ENCODE data around the gene CEP164.

CEP164 gene

DNA sequence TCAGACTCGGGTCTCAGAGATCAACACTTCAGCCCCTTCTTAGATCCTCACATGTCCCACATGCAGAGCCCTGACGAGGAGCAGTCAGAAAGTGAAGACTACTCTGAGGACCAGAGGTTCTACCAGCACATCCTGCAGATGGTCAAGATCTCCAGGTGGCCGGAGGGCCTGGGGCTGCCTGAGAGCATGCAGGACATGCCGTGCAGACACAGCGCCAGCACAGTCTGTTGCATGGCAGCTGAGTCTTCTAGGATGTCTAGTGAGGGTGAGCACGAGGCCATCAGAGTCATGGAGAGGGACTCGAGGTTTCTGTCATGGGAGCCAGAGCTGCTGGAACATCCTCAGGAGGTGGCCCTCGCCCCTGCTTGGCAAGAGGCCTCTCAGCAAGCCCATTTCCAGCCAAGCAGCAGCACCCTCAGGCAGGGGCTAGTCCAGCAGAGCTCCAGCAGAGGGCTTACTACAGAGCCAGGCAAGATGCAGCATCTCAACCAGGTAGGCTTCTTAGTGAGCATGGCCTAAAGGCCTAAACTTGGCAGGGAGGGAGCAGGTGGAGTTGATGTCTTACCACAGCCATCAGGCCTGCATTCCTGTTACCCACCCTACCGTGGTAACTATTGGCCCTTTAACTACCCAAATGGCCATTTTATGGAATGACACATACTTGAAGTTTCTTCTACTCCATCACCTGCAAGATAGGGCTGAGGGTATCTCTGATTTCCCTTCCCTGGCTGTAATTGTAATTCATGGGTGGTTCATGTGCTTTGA is 28.7 kb downstream of the CEP164 start:
- no peak for DNase-seq (ENCODE audit: low read depth in 2 of 3, low spot score in 2 of 3)

DNA sequence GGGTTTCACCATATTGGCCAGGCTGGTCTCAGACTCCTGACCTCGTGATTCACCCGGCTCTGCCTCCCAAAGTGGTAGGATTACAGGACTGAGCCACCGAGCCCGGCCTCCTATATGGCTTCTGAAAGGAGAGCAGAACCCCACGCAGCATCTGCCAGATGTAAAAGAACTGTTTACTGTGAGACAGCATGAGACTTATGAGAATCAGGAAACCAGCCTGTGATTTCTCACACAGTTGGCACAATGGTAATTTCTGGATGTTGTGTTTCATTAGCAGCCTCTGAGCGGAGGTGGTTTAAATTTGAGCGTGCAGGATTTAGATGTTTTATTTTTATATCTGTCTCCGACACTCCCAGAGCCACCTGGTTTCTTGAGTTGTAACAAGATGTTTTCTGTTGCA is 33.8 kb downstream of the CEP164 start:
- DNase-seq (ENCODE audit: low read depth in 2 of 3, low spot score in 2 of 3) = no peak

DNA sequence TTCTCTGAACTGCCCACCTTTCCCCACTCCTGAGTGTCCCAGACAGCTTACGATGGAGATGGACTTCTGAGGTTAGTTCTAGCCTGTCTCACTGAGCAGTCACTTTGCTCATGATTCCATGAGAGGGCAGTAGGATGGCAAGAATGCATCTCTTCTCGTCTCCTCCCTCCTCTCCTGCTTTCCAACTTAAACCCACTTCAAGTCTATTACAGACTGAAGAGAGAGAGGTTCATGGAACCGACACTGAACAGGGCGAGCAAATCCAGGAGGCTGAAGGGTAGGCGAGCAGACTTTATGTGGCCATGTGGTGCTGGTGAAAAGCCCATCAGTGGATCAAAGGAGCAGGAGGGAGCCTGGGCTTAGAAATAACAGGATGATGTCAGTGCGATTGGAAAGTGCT is 38.6 kb downstream of the CEP164 start:
- DNase-seq (ENCODE audit: low read depth in 2 of 3, low spot score in 2 of 3) = no peak

DNA sequence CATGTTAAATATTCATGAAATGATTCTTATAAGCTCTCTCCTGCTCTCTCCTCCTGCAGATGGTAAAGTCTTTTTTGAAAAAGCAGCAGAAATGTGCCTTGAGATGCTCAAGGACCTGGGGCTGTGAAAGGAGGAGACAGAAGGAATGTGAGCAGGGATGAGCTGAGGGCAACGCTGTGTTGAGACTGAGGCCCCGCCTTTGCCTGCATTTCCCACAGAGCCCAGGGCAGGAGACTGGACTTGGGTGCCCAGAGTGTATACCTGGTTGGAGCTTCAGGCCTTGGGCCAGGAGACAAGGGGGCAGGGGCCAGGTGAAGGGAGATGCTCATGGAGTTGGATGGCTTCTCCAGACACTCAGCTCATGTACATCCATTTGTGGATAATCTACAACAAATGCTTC is 39.2 kb downstream of the CEP164 start:
- DNase-seq (ENCODE audit: low read depth in 2 of 3, low spot score in 2 of 3) = no peak

DNA sequence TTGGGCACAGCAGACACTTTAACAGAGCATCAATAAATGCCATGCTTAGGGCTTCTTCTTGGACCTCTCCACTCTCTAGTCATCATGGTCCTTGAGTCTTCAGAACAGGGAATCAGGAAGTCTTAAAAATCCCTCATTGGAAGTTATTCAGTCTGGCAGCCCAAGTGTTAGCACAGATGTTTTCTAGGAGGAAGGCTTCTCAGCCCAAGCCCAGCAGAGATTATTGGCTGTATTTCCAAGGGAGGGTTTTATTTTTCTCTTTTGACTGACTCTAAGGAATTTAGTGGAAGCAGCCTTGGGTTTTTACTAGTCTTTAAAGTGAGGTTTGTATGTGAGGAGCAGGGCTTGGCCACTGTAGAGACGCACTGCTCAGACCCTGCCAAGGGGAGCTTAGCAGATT is 41.9 kb downstream of the CEP164 start:
- DNase-seq (ENCODE audit: low read depth in 2 of 3, low spot score in 2 of 3) = no peak

DNA sequence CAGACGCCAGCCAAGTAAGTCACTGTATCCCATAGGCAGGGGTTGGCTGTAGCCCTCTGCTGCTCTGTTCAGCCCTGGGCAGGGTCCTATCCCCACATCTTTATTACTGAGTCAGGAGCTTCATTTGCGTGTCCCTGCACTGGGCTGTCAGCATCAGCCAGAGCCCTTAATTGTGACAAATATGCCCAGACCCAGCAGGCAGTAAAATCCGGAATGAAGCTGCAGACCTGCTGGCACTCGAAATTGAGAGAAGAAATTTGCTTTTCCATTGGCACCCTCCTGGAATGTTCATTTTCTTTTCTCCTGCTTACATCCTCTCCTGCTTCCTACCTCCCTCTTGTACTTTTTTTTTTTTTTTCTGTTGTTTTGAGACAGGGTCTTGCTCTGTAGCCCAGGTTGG is 43.8 kb downstream of the CEP164 start:
- no peak for DNase-seq (ENCODE audit: low read depth in 2 of 3, low spot score in 2 of 3)

DNA sequence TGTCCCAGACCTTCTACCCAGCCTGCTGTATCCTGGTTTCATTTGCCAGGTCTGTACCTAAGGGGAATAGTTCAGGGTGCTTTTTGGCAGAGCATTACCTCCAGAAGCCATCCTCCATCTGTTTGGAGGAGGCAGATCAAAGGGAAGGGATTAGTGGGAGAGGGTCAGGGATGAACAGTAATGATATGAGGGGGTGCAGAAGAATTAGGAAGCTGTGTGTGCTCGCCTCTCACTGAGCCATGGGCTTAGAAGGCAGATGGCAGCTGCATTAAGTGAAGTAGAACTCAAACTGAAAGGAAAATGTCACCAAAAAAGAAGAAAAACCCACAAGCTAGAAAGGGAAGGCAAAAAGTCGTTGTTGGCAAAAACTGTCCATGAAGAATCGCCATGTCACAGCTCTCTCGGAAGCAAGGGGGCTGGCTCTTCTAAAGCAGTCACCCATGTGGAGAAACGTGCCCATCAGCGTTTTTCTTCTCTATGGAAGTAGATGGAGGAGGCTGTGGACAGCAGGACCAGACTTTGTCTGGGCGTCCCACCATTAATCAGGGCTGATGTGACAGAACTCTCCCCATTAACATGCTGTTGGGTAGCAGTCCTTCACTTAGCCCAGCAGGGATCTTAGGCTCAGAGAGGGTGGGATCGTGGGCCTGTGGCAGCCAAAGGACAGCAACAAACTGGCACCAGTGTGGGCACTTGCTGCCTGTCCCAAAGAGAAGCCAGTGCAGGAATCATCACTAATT is 46.8 kb downstream of the CEP164 start:
- no peak for DNase-seq (ENCODE audit: low read depth in 2 of 3, low spot score in 2 of 3)

DNA sequence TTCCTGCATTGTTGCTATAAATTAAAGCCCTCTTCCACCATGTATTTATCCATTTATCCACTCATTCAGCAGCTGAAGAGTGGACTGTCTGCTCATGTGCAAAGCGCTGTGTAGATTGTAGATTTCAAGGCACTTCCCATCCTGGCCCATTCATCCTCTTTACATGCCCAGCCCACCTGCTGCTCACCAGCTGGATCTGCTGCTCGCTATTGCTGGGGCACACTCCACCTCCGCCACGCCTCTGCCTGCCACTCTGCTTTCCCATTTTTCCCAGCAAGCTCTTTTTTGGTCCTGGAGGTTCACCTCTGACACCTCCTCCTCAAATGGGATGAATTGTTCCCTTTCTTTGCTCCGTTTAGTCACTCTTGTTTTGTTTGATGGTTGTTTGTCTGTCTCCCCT is 48.3 kb downstream of the CEP164 start:
- DNase-seq (ENCODE audit: low read depth in 2 of 3, low spot score in 2 of 3) = no peak

DNA sequence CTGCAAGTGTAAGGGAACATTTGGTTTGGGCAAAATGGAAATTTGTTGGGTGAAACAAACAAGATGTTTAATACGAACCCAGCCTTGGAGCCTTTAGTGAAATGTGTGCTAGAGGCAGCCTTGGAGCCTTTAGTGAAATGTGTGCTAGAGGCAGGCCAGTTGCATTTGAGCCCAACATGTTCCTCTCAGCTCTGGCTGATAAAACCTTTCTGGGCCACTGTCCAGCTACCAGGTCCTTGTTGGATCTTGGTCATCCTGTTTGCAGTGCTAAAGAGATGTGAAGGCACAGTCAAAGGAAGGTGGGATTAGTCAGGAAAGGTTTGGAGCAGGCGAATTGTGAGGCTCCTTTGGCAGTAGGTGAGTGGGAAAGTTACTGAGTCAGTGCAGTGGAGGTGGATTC is 48.9 kb downstream of the CEP164 start:
- DNase-seq (ENCODE audit: low read depth in 2 of 3, low spot score in 2 of 3) = no peak

DNA sequence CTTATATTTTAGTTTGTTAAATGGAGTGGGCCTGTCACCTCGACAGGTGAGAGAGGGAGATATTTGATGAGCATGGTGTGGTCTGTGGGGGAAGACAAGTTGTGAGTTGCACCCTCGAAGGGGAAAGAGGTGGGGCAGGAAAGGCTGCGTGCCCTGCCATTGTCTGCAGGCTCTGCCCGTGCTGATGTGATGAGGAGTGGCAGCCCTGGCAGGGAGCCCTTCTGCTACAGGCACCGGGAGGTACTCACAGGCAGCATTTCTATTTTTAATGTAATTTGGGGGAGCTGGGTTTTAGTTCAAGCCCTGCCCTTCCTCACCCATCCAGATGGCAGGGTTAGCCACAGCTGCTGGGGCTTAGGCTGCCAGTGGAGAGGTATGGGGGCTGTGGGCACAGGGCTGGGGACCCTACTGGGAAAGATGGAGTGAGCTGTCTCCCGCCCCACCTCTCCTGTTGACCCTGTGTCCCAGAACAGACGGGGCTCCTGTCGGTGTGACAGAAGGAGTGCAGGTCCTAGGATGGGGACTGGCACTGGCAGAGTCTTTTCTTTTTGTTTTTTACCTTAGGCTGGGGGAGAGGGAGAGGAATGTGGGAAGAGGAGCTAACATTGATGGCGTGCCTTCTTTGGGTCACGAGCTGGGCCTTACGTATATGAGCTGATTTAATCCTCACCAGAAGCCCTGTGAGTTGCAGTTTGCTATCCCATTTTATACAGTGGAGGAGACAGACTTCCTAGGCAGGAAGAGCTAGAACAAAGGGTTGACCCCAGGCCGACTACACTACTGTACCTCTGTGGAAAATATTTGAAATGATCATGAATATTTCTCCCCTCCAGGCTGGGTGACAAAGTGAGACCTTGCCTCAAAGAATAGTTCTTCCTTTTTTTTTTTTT is 51.6 kb downstream of the CEP164 start:
- DNase-seq (ENCODE audit: low read depth in 2 of 3, low spot score in 2 of 3) = no peak

DNA sequence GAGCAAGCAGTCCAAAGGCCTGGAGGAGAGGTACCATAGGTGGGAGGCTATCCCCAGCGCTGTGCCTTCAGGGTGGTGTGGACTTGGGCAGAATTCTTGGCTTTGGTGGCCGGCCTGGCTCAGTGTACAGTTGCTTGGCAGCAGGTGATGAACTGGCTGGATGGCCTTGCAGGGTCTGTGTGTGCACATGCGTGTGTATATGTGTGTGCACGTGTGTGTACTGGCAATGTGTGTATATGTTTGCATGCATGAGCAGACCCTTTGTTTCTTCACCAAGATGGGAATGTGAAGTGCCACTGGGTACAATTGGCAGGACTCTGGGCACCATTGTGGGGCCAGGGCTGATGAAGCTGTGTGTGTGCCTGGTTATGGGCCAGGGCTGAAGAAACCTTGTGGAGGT is 53.0 kb downstream of the CEP164 start:
- no peak for DNase-seq (ENCODE audit: low read depth in 2 of 3, low spot score in 2 of 3)

DNA sequence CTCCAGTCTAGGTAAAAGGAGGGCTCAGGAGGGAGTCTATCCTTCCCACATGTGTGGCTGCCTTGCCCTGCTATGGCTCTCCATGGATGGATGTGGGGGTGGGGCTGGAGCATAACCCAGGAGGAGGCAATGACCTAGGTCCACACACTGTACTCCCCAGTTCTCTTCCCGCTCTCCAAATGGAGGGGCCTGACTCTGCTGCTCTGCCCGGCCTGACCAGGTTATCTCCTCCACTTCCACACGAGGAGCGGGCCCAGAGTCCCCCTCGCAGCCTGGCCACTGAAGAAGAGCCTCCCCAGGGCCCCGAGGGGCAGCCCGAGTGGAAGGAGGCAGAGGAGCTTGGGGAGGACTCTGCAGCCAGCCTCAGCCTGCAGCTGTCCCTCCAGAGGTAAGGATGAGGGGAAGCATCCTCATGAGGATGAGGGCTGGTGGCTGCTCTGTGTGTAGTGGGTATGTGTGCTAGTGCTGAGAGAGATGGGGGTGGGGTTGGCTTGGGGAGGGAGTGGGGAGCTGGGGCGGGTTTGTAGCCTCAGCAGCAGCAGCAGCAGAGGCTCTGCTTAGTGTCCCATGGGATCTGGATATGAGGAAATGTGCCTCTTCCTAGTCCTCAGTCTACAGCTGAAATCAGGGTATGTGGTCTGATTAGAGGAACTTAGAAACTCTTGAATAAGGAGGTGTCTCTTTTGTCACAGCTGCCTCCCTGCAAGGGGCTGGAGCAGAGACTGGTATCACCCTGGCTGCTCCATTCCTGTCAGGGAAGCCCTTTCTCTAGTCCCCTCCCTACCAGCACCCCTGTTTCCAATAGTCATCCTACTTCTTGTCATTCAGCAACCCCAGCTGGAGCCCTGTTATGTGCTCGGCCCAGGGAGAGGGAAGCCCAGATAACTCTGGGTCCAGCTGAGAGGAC is 54.1 kb downstream of the CEP164 start:
- no peak for DNase-seq (ENCODE audit: low read depth in 2 of 3, low spot score in 2 of 3)

DNA sequence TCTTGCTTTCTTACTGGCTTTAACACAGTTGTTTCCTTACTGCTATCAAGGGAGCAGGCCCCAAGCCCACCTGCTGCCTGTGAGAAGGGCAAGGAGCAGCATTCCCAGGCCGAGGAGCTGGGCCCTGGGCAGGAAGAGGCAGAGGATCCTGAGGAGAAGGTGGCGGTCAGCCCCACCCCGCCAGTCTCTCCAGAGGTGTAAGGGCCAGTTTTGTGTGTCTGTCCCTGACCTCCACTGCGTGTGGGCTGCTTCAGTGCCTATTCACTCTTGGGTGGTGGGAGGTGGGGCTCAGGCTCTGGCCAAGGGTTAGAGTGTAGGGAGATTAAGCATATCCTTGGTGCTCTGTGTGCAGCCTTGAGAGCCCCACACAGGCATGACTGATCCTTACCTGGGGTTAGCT is 55.1 kb downstream of the CEP164 start:
- DNase-seq (ENCODE audit: low read depth in 2 of 3, low spot score in 2 of 3) = no peak

DNA sequence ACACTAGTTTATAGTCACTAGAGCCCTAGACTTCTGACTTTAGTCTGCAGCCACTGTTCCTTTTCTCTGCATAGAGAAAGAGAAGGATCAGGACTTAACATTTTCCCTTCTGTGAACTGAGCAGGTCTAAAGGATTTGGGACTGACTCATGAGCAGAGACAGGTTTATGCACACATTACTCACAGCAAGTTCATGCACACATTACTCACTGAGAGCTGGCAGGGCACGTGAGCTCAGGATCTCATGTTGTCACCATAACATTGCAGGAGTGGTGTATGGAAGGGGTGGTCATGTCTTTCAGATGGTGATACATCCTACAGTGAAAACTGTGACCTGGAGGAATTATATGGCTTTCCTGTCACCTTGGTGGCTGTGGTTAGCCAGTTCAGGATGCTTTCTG is 56.4 kb downstream of the CEP164 start:
- DNase-seq (ENCODE audit: low read depth in 2 of 3, low spot score in 2 of 3) = no peak

DNA sequence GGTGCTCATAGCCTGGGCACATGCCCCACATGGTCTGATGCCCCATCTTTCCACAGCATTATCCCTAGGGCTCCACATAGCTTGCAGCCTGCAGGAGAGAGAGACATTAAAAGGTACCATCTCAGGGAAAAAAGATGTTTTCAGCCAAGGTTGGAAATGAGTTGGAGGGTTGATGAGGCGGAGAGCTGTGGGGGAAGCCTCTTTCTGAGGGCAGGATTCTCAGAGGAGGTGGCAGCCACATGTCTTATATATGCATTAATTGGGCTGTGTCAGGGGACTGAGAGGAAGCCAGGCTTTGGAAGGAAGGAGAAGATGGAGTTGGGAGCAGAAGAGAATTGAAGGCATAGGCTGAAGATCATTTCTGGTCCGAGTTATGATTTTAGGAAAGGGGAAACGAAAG is 57.8 kb downstream of the CEP164 start:
- no peak for DNase-seq (ENCODE audit: low read depth in 2 of 3, low spot score in 2 of 3)

DNA sequence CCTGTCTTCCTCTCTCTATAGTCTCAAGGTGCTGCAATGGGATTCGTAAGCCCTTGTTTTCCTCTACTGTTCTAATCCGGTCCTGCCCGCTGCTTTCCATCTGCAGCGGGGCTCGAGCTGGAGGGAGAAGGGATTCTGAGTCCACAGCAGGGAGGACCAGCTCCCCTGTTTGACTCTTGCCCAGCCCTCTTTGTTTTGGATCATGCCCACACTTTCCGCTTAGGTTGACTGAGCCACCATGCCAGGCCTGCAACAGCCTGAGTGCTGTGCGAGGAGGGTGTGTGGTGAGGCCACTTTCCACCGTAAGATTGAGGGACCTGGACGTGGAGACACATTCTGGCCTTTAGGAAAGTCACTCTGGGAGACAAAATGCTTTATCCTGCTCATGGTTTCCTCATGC is 58.3 kb downstream of the CEP164 start:
- no peak for DNase-seq (ENCODE audit: low read depth in 2 of 3, low spot score in 2 of 3)

DNA sequence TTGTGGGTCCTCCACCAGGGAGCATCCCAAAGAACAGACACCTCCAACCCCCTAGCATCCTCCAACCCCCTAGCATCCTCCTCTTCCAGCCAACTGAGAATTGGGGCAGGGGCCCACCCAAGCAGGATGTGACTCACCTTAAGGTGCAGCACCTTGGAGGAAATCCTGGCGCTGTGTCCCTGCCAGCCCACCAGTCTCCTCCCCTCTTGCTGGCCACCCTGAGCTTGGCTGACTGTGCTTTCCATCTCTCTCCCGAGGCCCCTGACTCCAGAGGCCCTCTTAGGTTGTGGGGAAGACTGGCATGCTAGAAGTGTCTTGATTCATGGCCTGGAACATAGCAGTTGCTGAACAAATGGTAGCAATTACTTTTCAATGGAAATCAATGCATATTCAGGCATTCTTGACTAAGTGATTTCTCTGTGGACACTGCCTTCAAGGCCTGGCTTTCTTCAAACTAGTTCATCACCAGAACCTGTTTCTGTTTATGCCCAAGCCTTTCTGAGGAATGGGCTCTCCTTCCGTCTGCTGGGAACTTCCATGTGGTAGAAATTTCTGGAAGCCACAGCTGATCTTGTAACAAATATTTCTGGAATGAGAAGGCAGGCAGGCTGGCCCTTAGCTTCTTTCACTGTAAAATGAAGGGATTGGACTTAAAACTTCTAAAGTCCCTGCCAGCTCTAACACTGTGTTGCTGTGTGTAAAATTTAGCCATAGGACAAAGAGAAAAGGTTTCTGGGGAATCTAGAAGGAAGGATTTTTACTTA is 60.5 kb downstream of the CEP164 start:
- no peak for DNase-seq (ENCODE audit: low read depth in 2 of 3, low spot score in 2 of 3)

DNA sequence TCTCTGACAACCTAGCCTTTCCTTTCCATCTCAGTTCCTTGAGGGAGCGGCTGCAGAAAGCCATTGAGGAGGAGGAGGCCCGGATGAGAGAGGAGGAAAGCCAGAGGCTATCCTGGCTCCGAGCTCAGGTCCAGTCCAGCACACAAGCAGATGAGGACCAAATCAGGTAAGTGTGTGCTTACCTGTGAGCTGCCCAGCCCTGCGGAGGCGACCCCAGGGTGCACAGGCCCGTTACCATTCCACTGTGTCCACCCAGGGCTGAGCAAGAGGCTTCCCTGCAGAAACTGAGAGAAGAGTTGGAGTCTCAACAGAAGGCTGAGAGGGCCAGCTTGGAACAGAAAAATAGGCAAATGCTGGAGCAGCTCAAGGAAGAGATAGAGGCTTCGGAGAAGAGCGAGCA is 63.1 kb downstream of the CEP164 start:
- no peak for DNase-seq (ENCODE audit: low read depth in 2 of 3, low spot score in 2 of 3)

DNA sequence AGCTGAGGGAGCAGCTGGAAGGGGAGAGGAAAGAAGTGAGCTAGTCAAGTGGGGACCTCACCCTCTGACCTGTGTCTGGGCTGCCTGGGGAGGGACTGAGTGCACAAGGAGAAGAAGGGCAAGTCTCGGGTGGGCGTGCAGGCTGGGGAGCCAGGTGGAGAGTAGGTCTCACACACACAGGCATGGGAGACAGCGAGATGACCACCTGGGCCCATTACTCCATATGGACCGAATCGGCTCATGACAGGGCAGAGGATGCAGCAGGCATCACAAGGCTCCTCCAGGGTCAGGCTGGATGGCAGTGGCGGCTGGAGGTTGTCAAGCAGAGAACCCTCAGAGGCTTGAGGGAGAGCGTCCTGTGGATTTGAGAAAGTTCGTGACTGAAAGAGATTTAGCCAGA is 63.5 kb downstream of the CEP164 start:
- no peak for DNase-seq (ENCODE audit: low read depth in 2 of 3, low spot score in 2 of 3)

Measured in activated CD8-positive, alpha-beta memory T cell treated with anti-CD3 and anti-CD28 coated beads for 48 hours (primary cell).